Neuronal stem cell (in vitro differentiated cells): ENCODE measurements around the gene PCDH1.
A peak's percentile ranks its signal among the peaks of the same experiment; 100 is the strongest.

ENCODE experiments used
- DNase-seq: peaks from one replicate; pipeline ENCODE4 v3.0.0-alpha.2; 2013; ENCODE audit warnings: low spot score
- H2AFZ ChIP-seq: one replicate; pipeline ENCODE4 v1.6.1; 2013; ENCODE audit warnings: mild to moderate bottlenecking, low read length, inconsistent platforms
- H2AK5ac ChIP-seq: 2 replicates; pipeline ENCODE4 v1.6.1; 2013; ENCODE audit warnings: low read depth, mild to moderate bottlenecking, inconsistent platforms, low read length, moderate library complexity, mixed read lengths
- H2BK120ac ChIP-seq: 2 replicates; pipeline ENCODE4 v1.6.1; 2013; ENCODE audit warnings: low read depth, mild to moderate bottlenecking, inconsistent platforms, low read length, moderate library complexity, mixed read lengths
- H2BK12ac ChIP-seq: one replicate; pipeline ENCODE4 v1.6.1; 2013; ENCODE audit warnings: low read length, inconsistent platforms
- H2BK15ac ChIP-seq: 2 replicates; pipeline ENCODE4 v1.6.1; 2013; ENCODE audit warnings: mild to moderate bottlenecking, low read length, inconsistent platforms, mixed read lengths
- H2BK5ac ChIP-seq: one replicate; pipeline ENCODE4 v1.6.1; 2013; ENCODE audit warnings: inconsistent platforms, mild to moderate bottlenecking, low read length, moderate library complexity
- H3K14ac ChIP-seq: one replicate; pipeline ENCODE4 v1.6.1; 2013; ENCODE audit warnings: low read length, inconsistent platforms
- H3K18ac ChIP-seq: 2 replicates; pipeline ENCODE4 v1.6.1; 2013; ENCODE audit warnings: low read length, inconsistent platforms
- H3K23ac ChIP-seq: 2 replicates; pipeline ENCODE4 v1.6.1; 2013; ENCODE audit warnings: low read depth, mild to moderate bottlenecking, mixed read lengths, low read length, inconsistent platforms; ENCODE audit not compliant: poor library complexity
- H3K27ac ChIP-seq: replicated peaks from 3 replicates; pipeline ENCODE4 v1.5.1; 2013; ENCODE audit warnings: low read length, inconsistent platforms
- H3K27me3 ChIP-seq, 3 experiments: 2 replicates each; pipeline ENCODE4 v1.6.1; 2013; ENCODE audit warnings: low read length in 3 of 3, mild to moderate bottlenecking in 2 of 3, inconsistent platforms in 1 of 3, low read depth in 1 of 3, mixed read lengths in 1 of 3, moderate library complexity in 1 of 3; ENCODE audit not compliant: control insufficient read depth in 3 of 3, insufficient read depth in 3 of 3
- H3K36me3 ChIP-seq, 2 donors: replicated peaks in 1 of 2; 2 replicates each; pipeline ENCODE4 v1.6.1; 2013; ENCODE audit warnings: low read length in 2 of 2; ENCODE audit not compliant: control insufficient read depth in 2 of 2, insufficient read depth in 2 of 2
- H3K4ac ChIP-seq: 2 replicates; pipeline ENCODE4 v1.6.1; 2013; ENCODE audit warnings: inconsistent platforms, mild to moderate bottlenecking, low read length, moderate library complexity
- H3K4me1 ChIP-seq, 2 donors: 1 replicate in 1 of 2; 2 replicates in 1 of 2; pipeline ENCODE4 v1.6.1; 2013; ENCODE audit warnings: low read length in 2 of 2, low read depth in 1 of 2; ENCODE audit not compliant: control insufficient read depth in 2 of 2, insufficient read depth in 1 of 2
- H3K4me2 ChIP-seq: one replicate; pipeline ENCODE4 v1.6.1; 2013; ENCODE audit warnings: mild to moderate bottlenecking, low read length, inconsistent platforms; ENCODE audit not compliant: insufficient read depth, poor library complexity, severe bottlenecking
- H3K4me3 ChIP-seq, 2 donors: 2 replicates each; pipeline ENCODE4 v1.5.1; 2013; ENCODE audit warnings: low read length in 2 of 2, mild to moderate bottlenecking in 2 of 2, inconsistent platforms in 1 of 2, moderate library complexity in 1 of 2
- H3K79me1 ChIP-seq: one replicate; pipeline ENCODE4 v1.6.1; 2013; ENCODE audit warnings: low read depth, mild to moderate bottlenecking, inconsistent platforms, low read length, moderate library complexity
- H3K9ac ChIP-seq: one replicate; pipeline ENCODE4 v1.6.1; 2013; ENCODE audit warnings: mild to moderate bottlenecking, low read depth, low read length, inconsistent platforms; ENCODE audit not compliant: poor library complexity
- H3K9me3 ChIP-seq, 2 donors: replicated peaks in 1 of 2; 2 replicates each; pipeline versions ENCODE3 to v1.6.1; 2013; ENCODE audit warnings: low read length in 2 of 2, mild to moderate bottlenecking in 2 of 2, inconsistent platforms in 1 of 2, low read depth in 1 of 2, mixed read lengths in 1 of 2, moderate library complexity in 1 of 2; ENCODE audit not compliant: control insufficient read depth in 2 of 2, insufficient read depth in 1 of 2
- H4K8ac ChIP-seq: one replicate; pipeline ENCODE4 v1.6.1; 2013; ENCODE audit warnings: low read depth, mild to moderate bottlenecking, inconsistent platforms, low read length, moderate library complexity
- H4K91ac ChIP-seq: one replicate; pipeline ENCODE4 v1.6.1; 2013; ENCODE audit warnings: low read length, low read depth, mild to moderate bottlenecking, inconsistent platforms; ENCODE audit not compliant: poor library complexity
- WGBS, 2 donors: extraction: QIAGEN DNeasy Blood & Tissue Kit; methylation state at CpG; one replicate each; pipeline ENCODE4 v1.1.7; 2013; ENCODE audit warnings: missing lambda C conversion rate in 2 of 2, mixed read lengths in 1 of 2; ENCODE audit not compliant: insufficient read length in 2 of 2, insufficient replicate concordance in 1 of 2; ENCODE audit errors: extremely low coverage in 2 of 2; 5-methylcytosine and 5-hydroxymethylcytosine counted together

The PCDH1 gene

GRCh38 chr5:141913560-141914198, 35.5 kb upstream of the PCDH1 start:
- Histone ChIP-seq H3K9ac (no peak overlapping the region), H3K4me3 (peak overlapping the region in 1 of 2 donors; percentile 29), H3K27ac (no peak overlapping the region), H3K4me2 (peak overlapping the region; percentile 60), H3K27me3 (peaks cover 0 to 22% (median 8%) of the 10 kb centered on the region in 3 experiments), H3K79me1 (no peaks in the 10 kb centered on the region), H3K14ac (no peak overlapping the region), H3K9me3 (no peaks in the 10 kb centered on the region), H3K36me3 (no peaks in the 10 kb centered on the region), H4K8ac (no peak overlapping the region), H4K91ac (no peak overlapping the region), H3K18ac (peak overlapping the region; percentile 89), H3K4ac (no peak overlapping the region), H2BK15ac (peak overlapping the region; percentile 75), H2BK12ac (no peak overlapping the region), H2AFZ (peak overlapping the region; percentile 86), H2BK120ac (no peak overlapping the region), H3K23ac (no peak overlapping the region), H3K4me1 (peaks cover 8 to 9% of the 10 kb centered on the region in 2 donors), H2AK5ac (no peak overlapping the region), H2BK5ac (no peak overlapping the region)
- DNase-seq = no peak
- no CpG with 5 or more reads among the region's 16 CpGs for WGBS, 2 donors

DNA sequence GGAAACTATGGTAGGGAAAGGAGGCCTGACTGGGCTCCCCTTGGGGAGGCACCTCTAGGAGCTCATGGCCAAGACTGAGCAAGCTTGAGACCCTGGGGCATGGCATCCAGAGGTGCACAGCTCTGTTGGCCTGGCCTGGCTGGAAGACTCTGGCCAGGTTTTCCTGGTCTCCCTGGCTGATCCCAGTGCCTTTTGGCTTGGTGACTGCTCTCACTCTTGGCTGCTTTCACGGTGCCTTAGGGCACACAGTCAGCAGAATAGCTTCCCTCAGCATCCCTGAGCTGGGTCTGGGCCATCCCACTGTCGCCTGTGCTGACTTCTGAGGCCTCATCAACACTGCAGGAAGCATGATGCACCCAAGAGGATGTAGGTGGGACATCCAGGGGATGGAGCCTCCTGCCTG, 32.1 kb upstream of the PCDH1 start:
- no peak overlapping the region for H3K9ac ChIP-seq
- no peak overlapping the region for H2BK12ac ChIP-seq
- no peak overlapping the region for H3K4ac ChIP-seq
- no peak overlapping the region for H2AFZ ChIP-seq
- H3K18ac ChIP-seq = no peak overlapping the region
- H4K91ac ChIP-seq = no peak overlapping the region
- peaks cover 0 to 8% (median 6%) of the 10 kb centered on the region in 3 experiments for H3K27me3 ChIP-seq
- H2BK15ac ChIP-seq = no peak overlapping the region
- no peaks in the 10 kb centered on the region for H3K79me1 ChIP-seq
- H3K36me3 ChIP-seq = no peaks in the 10 kb centered on the region
- no peak overlapping the region for H3K14ac ChIP-seq
- H3K4me3 ChIP-seq = no peak overlapping the region
- no peak overlapping the region for H2AK5ac ChIP-seq
- H2BK120ac ChIP-seq = no peak overlapping the region
- H4K8ac ChIP-seq = no peak overlapping the region
- DNase-seq = no peak
- WGBS, 2 donors = no CpG with 5 or more reads among the region's 2 CpGs
- H3K4me2 ChIP-seq = no peak overlapping the region
- H3K23ac ChIP-seq = no peak overlapping the region
- H3K27ac ChIP-seq = no peak overlapping the region
- no peak overlapping the region for H2BK5ac ChIP-seq
- H3K9me3 ChIP-seq = no peaks in the 10 kb centered on the region
- peaks cover 5 to 9% of the 10 kb centered on the region in 2 donors for H3K4me1 ChIP-seq

- Histone ChIP-seq H3K9ac (no peak overlapping the region), H3K27ac (no peak overlapping the region), H3K18ac (no peak overlapping the region), H3K79me1 (no peaks in the 10 kb centered on the region), H3K4me2 (no peak overlapping the region), H3K36me3 (no peaks in the 10 kb centered on the region), H3K27me3 (peaks cover 0 to 8% (median 0%) of the 10 kb centered on the region in 3 experiments), H3K23ac (no peak overlapping the region), H2BK12ac (no peak overlapping the region), H3K4ac (no peak overlapping the region), H2AK5ac (no peak overlapping the region), H3K9me3 (no peaks in the 10 kb centered on the region), H4K8ac (no peak overlapping the region), H2BK120ac (no peak overlapping the region), H2BK15ac (no peak overlapping the region), H3K4me1 (peaks cover 5 to 7% of the 10 kb centered on the region in 2 donors), H2BK5ac (no peak overlapping the region), H2AFZ (no peak overlapping the region), H4K91ac (no peak overlapping the region), H3K4me3 (no peak overlapping the region), H3K14ac (no peak overlapping the region)
- WGBS, 2 donors = no CpG with 5 or more reads among the region's 4 CpGs
- no peak for DNase-seq
Measured at GRCh38 chr5:141909212-141909611, 31.0 kb upstream of the PCDH1 start.

DNA sequence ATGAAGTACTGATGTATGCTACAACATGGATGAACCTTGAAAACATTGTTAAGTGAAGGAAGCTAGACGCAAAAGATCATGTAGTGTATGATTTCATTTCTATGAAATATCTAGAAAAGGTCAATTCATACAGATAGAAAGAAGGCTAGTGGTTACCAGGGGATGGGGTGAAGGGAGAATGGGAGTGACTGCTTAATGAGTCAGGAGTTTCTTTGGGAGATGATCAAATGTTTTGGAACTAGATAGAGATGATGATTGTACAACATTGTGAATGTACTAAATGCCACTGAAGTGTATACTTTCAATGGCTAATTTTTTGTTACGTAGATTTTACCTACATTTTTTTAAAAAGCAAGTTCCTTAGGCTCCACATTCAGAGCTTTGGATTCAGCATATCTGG, 30.6 kb upstream of the PCDH1 start:
- H3K27ac ChIP-seq = no peak overlapping the region
- H3K18ac ChIP-seq = no peak overlapping the region
- no CpG with 5 or more reads among the region's 2 CpGs for WGBS, 2 donors
- no peak overlapping the region for H3K4ac ChIP-seq
- H2BK15ac ChIP-seq = no peak overlapping the region
- H4K91ac ChIP-seq = no peak overlapping the region
- no peaks in the 10 kb centered on the region for H3K79me1 ChIP-seq
- peaks cover 4 to 5% of the 10 kb centered on the region in 2 donors for H3K4me1 ChIP-seq
- H2BK120ac ChIP-seq = no peak overlapping the region
- H3K4me3 ChIP-seq = no peak overlapping the region
- H2AFZ ChIP-seq = no peak overlapping the region
- no peak overlapping the region for H2BK5ac ChIP-seq
- no peaks in the 10 kb centered on the region for H3K36me3 ChIP-seq
- H3K27me3 ChIP-seq = peaks cover 0 to 8% (median 0%) of the 10 kb centered on the region in 3 experiments
- H2BK12ac ChIP-seq = no peak overlapping the region
- no peaks in the 10 kb centered on the region for H3K9me3 ChIP-seq
- no peak overlapping the region for H4K8ac ChIP-seq
- H3K23ac ChIP-seq = no peak overlapping the region
- no peak overlapping the region for H3K9ac ChIP-seq
- DNase-seq = no peak
- no peak overlapping the region for H2AK5ac ChIP-seq
- no peak overlapping the region for H3K14ac ChIP-seq
- H3K4me2 ChIP-seq = no peak overlapping the region
